HT1080 (cell line): ENCODE data around the gene ERBIN. TPM values are rescaled to one million over a fixed set of nuclear protein-coding genes. Genes with fewer than 3 reads are reported as not detected.
A peak's percentile ranks its signal among the peaks of the same experiment; 100 is the strongest.
"Not testable (repeated sequence)": the region's sequence is repeated elsewhere in the genome, so short reads cannot be mapped to it uniquely, and the experiment has no call there.

Experiments used
- DNase-seq: peaks from one replicate; pipeline ENCODE4 v3.0.0-alpha.2; 2015; ENCODE audit warnings: low read depth
- total RNA-seq: library from RNA; depleted of rRNA; stranded (reverse); fragments of >200 nt; shearing (Covaris generic); gene quantifications from 2 replicates; pipeline ENCODE4 v1.2.3, GENCODE V29; 2014

Gene ERBIN
- total RNA-seq, 1 experiment from 2014 or later, result 39.7 TPM

GRCh38 chr5:66002415-66002814, 76.0 kb downstream of the ERBIN start:
- DNase-seq, result no peak

- DNase-seq, result no peak
Measured at GRCh38 chr5:66004216-66004615, 77.8 kb downstream of the ERBIN start.

DNA sequence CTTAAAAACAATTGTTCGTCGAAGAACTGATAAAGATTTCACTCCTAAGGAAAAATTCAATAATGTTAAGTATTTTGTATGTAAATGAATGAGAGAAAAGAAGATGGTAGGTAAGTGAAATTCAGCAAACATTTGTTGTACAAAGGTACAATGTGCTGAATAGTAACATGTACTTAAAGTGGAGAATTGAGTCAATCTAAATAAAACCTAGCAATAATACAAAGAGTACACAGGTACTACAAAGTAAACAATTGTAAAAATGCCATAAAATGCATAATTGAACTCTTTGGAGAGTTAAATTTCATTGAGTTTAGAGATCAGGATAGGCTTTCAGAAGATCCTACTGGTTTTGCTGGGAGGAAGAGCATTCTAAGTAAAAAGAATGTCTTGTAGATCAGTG, 82.9 kb downstream of the ERBIN start:
- DNase-seq, result no peak

GRCh38 chr5:66010476-66010875, 84.1 kb downstream of the ERBIN start:
- DNase-seq, result no peak

DNA sequence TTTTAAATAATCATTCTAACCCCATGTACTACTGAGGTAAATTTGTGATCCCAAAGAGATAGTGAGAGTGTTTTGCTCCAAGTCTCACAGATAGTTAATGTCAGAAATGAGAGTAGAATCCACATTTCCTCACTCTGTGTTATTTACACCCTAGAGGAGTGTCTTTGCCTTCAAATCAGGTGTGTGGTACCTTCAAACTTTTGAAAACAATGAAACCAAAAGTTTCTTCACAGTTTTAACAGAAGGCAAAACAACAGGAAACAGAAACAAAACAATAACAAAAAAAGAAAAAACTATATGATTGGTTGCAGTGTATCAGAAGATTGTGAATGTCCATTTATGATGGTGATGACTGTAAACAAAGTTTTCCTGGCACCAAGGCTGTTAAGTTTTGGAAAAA, 85.9 kb downstream of the ERBIN start:
- no peak for DNase-seq

DNA sequence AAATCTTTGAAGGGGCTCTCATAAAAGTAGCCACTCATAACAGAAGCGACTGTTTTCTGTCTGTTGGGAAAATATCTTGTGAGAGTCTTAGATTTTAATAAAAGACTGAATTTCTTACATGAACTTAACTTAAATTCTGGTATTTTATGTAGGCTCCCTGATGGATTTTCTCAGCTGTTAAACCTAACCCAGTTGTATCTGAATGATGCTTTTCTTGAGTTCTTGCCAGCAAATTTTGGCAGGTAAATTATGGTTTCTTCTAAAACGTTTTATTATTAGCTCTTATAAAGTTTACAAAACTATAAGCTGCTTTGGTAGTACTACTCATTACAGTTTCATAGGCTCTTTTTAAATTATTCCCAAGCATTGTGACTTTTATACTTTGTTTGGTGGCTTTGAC, 87.0 kb downstream of the ERBIN start:
- no peak for DNase-seq

DNA sequence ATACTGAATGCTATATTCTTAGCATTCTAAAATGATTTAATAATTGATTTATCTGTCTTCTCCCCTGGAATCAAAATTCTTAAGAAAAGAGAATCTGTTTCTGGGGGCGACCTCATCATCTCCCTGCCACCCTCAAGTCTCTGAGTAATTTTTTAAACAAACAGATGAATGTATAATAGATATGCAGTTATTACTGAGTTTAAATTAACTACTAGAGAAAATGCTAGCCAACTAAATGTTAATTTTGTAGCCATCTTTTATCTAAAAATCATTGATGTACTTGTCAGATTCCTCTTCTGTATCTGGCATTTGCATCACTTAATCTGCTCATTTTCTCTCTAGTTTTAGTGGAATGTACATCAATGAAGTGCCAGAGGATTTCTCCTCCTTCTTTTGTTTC, 87.5 kb downstream of the ERBIN start:
- no peak for DNase-seq

DNA sequence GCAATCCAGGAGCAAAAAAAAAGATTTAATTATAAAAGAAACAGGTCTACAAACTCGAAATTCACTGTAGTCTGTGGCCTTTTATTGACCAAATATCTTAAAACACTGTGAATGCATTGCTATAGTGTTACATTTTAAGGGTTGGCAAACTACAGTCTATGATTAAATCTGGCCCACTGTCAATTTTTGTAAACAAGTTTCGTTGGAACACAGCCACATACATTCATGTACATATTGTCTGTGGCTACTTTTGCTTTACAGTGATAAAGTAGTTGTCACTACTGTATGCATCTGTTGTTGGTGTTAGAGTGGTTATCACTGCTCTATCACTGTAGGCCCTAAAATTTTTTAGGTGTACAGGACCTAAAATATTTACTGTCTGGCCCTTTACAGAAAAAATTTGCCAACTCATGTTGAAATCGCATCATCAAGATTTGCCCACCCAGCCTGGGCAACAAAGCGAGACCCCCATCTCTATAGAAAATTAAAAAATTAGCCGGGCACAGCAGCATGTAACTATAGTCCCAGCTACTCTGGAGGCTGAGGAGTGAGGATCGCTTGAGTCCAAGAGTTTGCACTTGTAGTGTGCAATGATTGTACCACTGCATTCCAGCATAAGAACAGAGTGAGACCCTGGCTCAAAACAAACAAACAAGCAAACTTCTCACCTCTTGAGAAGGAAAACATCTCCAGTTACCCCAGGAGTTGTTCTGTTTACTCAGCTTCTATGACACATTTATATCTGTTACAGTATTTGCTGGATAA, 89.0 kb downstream of the ERBIN start:
- DNase-seq, result no peak

DNA sequence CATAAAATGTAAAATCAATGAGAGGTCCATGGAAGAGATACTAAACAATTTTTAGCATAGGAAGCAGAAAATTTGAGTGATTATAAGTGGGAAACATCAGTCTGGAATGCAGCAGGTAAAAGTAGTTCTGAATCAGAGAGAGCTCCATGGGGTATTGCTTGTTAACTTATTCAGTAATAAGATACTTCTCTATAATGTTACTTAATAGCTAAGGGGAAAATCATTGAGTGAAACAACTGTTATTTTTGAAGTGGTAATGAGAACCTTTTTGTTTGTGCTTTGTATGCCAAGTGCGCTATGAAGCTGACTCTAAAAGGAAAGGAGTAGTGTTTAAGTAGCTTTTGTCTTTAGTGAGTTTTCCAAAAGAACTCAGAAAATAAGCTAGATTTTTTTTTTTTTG, 95.2 kb downstream of the ERBIN start:
- DNase-seq, result no peak

GRCh38 chr5:66039296-66039695, 112.9 kb downstream of the ERBIN start:
- no peak for DNase-seq

DNA sequence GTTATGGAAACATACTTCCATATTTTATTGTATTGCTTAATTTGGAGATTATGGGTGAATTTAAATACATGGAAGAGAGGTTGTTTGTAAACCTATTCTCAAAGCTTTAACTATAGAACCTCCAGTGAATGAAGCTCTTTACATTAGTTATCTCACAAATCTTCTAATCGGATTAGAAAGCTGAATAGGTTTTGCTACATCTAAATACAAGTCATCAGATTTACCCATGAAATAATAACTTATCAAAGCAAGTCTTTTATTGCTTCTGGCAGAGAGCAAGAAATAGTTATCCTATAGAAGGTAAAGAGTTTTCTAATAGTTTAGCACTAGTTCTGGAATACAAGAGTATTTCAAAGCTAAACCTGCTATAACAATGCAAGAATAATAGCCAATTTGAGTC, 113.3 kb downstream of the ERBIN start:
- no peak for DNase-seq

DNA sequence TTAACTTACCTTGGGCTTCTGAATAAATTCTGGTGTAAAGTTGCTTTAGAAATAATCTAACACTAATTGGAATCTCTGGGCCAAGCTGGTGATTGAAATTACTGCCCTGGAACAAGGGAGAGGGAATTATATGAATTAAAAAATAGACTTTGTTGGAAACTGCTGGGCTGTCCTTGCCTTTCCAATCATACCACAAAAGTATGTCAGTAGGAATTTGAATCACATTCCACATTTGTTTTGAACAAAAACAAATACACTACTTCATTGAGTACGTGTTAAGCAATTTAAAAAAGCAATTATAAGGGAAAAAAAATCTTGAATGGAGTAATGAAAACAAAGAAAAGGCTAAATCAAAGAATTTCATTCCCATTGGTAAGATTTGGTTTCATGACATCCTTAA, 115.3 kb downstream of the ERBIN start:
- no peak for DNase-seq

DNA sequence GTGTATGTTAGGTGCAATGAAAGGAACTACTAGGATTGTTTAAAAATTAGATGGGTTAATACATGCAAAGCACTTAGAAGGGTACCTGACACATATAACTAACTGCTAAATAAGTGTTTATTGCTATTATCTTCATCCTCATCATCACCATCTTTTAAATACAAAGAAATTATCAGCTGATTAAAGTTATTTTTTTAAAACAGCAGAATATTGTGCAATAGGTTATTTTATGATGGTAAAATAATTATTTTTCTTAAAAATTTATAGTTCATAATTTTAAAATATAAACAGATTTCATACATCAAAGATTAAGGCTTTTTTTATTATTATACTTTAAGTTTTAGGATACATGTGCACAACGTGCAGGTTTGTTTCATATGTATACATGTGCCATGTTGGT, 130.9 kb downstream of the ERBIN start:
- DNase-seq, result no peak

DNA sequence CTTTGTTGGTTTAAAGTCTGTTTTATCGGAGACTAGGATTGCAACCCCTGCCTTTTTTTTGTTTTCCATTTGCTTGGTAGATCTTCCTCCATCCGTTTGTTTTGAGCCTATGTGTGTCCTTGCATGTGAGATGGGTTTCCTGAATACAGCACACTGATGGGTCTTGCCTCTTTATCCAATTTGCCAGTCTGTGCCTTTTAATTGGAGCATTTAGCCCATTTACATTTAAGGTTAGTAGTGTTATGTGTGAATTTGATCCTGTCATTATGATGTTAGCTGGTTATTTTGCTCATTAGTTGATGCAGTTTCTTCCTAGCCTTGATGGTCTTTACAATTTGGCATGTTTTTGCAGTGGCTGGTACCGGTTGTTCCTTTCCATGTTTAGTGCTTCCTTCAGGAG, 134.9 kb downstream of the ERBIN start:
- not testable (repeated sequence) for DNase-seq

GRCh38 chr5:66063061-66063460, 136.7 kb downstream of the ERBIN start:
- DNase-seq, result not testable (repeated sequence)

DNA sequence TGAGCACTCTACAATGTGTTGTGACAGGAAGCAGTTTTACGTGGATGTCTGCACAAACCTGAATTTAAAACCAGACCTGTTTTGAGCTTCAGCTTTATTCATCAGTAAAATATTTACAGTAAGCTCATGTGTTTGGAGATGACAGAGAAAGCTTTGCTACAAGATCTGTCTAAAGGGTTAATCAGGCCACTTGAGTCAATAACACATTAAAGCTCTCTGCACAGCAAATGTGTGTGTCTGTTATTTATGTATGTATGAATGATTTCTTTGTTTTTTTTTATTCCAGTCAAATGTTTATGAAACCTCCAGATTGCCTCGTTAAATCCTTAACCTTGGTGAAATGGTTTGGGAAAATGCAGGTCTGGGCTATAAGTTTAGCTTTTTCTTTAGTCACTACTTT, 140.5 kb downstream of the ERBIN start:
- DNase-seq, result no peak

DNA sequence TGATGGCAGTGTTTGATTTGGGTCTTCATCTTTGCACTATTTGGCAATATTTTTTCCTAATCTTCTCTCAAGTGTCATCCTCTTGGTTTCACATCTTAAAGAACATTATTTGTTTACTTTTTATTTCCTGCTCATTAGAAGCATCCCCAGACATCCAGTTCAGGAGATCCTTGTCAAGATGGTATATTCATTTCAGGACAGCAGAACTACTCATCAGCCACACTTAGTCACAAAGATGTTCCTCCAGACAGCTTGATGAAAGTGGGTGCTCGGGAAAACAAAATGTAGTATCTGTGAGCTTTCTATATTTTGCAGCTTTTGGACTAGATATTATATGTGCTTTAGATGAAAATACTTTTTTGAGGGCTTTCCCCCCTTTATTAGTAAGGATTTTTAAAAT, 145.7 kb downstream of the ERBIN start:
- DNase-seq, result no peak

GRCh38 chr5:66074901-66075300, 148.5 kb downstream of the ERBIN start:
- no peak for DNase-seq

GRCh38 chr5:66080664-66081063, 154.3 kb downstream of the ERBIN start:
- no peak for DNase-seq

DNA sequence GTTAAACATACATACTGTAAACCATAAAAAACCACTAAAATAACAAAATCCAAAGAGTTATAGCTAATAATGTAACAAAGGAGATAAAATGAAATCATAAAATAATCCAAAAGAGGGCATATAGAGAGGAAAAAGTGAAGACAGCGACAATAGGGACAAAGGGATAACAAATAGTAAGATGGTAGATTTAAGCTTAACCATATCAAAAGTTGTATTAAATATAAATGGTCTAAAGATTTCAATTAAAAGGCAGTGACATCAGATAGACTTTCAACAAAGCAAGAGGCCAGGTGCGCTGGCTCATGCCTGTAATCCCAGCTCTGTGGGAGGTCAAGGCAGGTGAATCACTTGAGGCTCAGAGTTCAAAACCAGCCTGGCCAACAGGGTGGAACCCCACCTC, 163.0 kb downstream of the ERBIN start:
- DNase-seq, result no peak

DNA sequence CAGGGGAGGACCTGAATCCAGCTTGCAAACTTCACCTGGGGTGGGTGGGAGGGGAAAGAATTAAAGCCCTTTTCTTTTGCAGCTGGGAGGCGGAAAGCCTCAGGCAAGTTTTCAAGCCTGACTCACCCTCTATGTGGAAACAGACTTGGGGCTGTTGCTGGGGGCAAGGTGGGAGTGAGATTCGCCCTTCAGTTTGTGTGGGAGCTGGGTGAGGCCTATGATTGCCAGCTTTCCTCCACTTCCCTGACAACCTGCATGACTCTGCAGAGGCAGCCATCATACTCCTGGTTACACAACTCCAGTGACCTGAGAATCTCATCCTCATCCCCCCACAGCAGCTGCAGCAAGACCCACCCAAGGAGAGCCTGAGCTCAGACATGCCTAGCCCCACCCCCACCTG, 174.5 kb downstream of the ERBIN start:
- no peak for DNase-seq

DNA sequence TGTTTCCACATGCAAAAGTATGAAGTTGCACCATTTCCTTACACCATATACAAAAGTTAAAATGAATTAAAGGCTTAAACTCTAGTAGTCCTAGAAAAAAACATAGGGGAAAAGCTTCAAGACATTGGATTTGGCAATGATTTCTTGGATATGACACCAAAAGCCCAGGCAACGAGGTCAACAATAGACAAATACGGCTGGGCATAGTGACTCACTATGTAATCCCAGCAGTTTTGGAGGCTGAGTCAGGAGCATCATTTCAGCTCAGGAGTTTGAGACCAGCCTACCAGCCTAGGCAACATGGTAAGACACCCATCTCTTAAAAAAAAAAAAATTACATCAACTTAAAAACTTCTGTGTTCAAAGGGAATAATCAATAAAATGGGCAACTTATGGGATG, 186.8 kb downstream of the ERBIN start:
- DNase-seq, result peak; percentile 93

DNA sequence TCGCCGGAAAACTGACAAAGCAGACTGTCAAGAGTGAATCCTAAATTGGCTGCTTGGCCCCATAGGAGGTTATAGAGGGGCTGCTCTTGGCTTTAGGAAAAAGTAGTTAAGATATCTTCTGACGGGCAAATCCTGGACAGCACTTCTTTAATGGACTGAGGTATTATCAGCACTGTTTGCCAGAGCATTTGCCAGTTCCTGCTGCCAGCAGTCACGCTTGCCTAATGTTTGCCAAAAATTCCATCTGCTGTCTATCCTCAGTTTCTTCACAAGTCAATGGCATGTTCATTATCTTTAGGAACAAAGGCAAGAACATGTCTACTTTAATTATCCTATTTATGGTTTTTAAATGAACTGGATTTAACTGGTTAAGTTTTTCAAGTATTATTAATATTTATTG, 191.9 kb downstream of the ERBIN start:
- no peak for DNase-seq
